ENCODE results near the gene COPRS. TPM values are rescaled to one million over a fixed set of nuclear protein-coding genes. Genes with fewer than 3 reads are reported as not detected.

COPRS gene
- total RNA-seq, 4 donors from 2014 or later = 72.1 to 117 (median 83.1) TPM

- peaks cover 0 to 20% (median 15%) of the 10 kb centered on the region in 4 donors for H3K4me1 ChIP-seq
- H3K4me3 ChIP-seq = no peak overlapping the region
- H3K27ac ChIP-seq = no peak overlapping the region
- TF ChIP-seq EP300 (IDR thresholded peaks at IDR 0.05) = no peak
- TF ChIP-seq CTCF (IDR thresholded peaks at IDR 0.05) = no peak
- TF ChIP-seq POLR2A (IDR thresholded peaks at IDR 0.05) = no peak
- no peaks in the 10 kb centered on the region for H3K36me3 ChIP-seq
- DNase-seq (ENCODE audit: low spot score in 2 of 2) = no peak
- 63 to 70% methylated on average over 5 of the region's 5 CpGs for WGBS, 2 donors
- H3K27me3 ChIP-seq = no peaks in the 10 kb centered on the region
- no peaks in the 10 kb centered on the region for H3K9me3 ChIP-seq
Observed at GRCh38 chr17:31841850-31842194, 17.2 kb downstream of the COPRS start.

GRCh38 chr17:31838636-31839225 is 20.3 kb downstream of the COPRS start:
- DNase-seq (ENCODE audit: low spot score in 2 of 2) = no peak
- 64 to 83% methylated on average over 5 of the region's 5 CpGs for WGBS, 2 donors
- H3K9me3 ChIP-seq = no peaks in the 10 kb centered on the region

GRCh38 chr17:31835984-31836383 is 23.1 kb downstream of the COPRS start:
- H3K36me3 ChIP-seq = no peaks in the 10 kb centered on the region
- no peak overlapping the region for H3K4me3 ChIP-seq
- WGBS, 2 donors = 71 to 76% methylated on average over 4 of the region's 4 CpGs

More at GRCh38 chr17:31838636-31839225, 20.3 kb downstream of the COPRS start:
- H3K27me3 ChIP-seq = no peaks in the 10 kb centered on the region
- TF ChIP-seq EP300 (IDR thresholded peaks at IDR 0.05) (no peak), POLR2A (IDR thresholded peaks at IDR 0.05) (no peak), CTCF (IDR thresholded peaks at IDR 0.05) (no peak)
- no peaks in the 10 kb centered on the region for H3K36me3 ChIP-seq
- no peak overlapping the region for H3K27ac ChIP-seq
- H3K4me3 ChIP-seq = no peak overlapping the region
- H3K4me1 ChIP-seq = peaks cover 0 to 16% (median 13%) of the 10 kb centered on the region in 4 donors

GRCh38 chr17:31834448-31834847 is 24.6 kb downstream of the COPRS start:
- 63 to 64% methylated on average over 7 of the region's 7 CpGs for WGBS, 2 donors
- H3K27ac ChIP-seq = no peak overlapping the region
- TF ChIP-seq CTCF (IDR thresholded peaks at IDR 0.05) = no peak
- TF ChIP-seq EP300 (IDR thresholded peaks at IDR 0.05) = no peak
- TF ChIP-seq POLR2A (IDR thresholded peaks at IDR 0.05) = no peak

More at GRCh38 chr17:31835984-31836383, 23.1 kb downstream of the COPRS start:
- DNase-seq (ENCODE audit: low spot score in 2 of 2) = no peak
- H3K27ac ChIP-seq = no peak overlapping the region
- TF ChIP-seq POLR2A (IDR thresholded peaks at IDR 0.05) (no peak), CTCF (IDR thresholded peaks at IDR 0.05) (no peak), EP300 (IDR thresholded peaks at IDR 0.05) (no peak)
- H3K4me1 ChIP-seq = no peaks in the 10 kb centered on the region
- no peaks in the 10 kb centered on the region for H3K9me3 ChIP-seq
- H3K27me3 ChIP-seq = no peaks in the 10 kb centered on the region

GRCh38 chr17:31832746-31833145 is 26.3 kb downstream of the COPRS start:
- no peak for DNase-seq (ENCODE audit: low spot score in 2 of 2)
- H3K36me3 ChIP-seq = no peaks in the 10 kb centered on the region
- 84 to 91% methylated on average over 9 of the region's 9 CpGs for WGBS, 2 donors
- no peaks in the 10 kb centered on the region for H3K27me3 ChIP-seq
- no peak overlapping the region for H3K4me3 ChIP-seq
- H3K27ac ChIP-seq = no peak overlapping the region
- TF ChIP-seq EP300 (IDR thresholded peaks at IDR 0.05) = no peak
- no peak for TF ChIP-seq POLR2A (IDR thresholded peaks at IDR 0.05)
- no peak for TF ChIP-seq CTCF (IDR thresholded peaks at IDR 0.05)
- H3K4me1 ChIP-seq = no peaks in the 10 kb centered on the region
- no peaks in the 10 kb centered on the region for H3K9me3 ChIP-seq

More at GRCh38 chr17:31834448-31834847, 24.6 kb downstream of the COPRS start:
- H3K27me3 ChIP-seq = no peaks in the 10 kb centered on the region
- H3K36me3 ChIP-seq = no peaks in the 10 kb centered on the region
- DNase-seq (ENCODE audit: low spot score in 2 of 2) = no peak
- H3K9me3 ChIP-seq = no peaks in the 10 kb centered on the region
- H3K4me3 ChIP-seq = no peak overlapping the region
- no peaks in the 10 kb centered on the region for H3K4me1 ChIP-seq
